Measurements from ENCODE around the gene ITPRID2.
"Not testable (repeated sequence)": the region's sequence is repeated elsewhere in the genome, so short reads cannot be mapped to it uniquely, and the experiment has no call there.

Gene ITPRID2

DNA sequence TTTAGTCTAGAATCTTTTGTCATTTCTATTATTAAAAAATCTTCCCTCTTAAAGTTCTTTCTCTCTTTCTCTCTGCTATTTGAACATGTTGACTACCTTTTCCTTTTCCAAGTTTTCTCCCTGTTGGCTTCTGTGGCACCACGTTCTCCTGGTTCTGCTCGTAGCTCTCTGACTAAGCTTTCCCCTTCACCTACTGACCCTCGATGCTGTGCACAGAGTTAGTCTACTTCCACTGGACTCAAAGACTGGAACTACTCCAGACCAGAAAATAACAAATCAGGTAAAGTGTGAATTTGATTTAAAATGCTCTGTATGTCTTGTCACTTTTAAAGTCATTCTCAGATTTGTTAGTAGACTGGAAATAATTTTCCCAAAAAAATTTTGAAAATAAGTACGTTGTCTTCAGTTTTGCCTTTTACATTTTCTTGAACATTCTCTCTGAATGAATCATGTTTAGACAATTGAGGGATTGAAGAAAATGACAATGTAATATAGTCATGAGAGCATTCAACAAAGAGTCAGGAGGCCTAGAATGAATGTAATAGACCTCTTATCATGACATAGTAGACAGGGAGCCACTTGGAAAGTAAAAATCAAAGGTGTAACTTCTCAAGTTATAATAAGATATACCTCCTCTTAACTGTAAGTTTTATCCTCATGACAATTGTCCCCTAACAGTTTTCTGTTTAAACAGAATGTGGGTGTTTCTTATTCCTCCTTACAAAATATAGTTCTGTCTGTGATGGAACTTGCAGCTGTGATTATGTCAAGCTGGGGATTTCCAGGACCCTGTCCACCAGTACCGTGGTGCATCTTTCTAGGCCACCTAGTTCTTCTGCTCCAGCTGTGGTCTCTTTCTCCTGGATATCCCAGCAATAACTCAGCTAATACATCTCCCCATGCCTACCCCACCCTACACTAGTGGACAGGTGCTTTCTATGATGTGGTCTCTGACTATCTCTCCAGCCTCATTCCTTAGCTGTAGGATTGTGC, 25.5 kb downstream of the ITPRID2 start:
- no peak for DNase-seq (ENCODE audit: low spot score)

DNA sequence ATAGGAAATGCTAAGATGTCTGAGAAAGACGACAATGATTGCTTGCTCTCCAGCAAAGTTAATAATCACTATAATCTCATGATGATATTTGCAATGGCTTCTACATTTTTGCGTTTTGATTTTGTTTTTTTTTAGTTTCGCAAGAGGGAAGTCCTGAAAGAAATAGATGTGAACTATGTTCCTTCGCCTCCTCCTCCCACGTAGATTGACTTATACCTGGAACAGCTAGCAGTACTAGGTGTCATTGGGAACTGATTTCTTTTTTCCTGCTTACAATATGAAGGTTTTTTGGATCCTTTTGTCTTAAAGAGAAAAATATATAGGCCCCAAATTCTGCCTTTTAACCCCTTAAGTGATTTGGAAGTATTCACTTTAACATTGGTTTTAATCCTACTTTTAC, 26.7 kb downstream of the ITPRID2 start:
- no peak for DNase-seq (ENCODE audit: low spot score)

DNA sequence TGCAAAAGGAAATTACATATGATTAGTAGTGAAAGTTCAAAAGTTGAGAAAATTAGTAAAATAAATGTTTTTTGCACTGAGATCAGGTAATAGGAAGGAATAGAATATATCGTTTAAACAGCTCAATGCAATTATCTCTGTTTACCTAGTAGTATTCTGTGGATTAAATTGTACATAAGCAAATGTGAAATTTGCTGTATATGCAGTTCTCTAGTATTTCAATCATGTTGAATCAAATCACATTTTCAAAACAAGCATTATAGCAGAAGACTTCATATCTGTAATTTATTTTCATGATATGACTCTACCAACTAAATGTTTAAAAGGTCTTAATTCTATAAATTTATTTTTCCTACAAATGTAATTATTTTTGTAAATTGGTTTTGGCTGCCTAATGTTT, 31.6 kb downstream of the ITPRID2 start:
- DNase-seq (ENCODE audit: low spot score), result no peak

DNA sequence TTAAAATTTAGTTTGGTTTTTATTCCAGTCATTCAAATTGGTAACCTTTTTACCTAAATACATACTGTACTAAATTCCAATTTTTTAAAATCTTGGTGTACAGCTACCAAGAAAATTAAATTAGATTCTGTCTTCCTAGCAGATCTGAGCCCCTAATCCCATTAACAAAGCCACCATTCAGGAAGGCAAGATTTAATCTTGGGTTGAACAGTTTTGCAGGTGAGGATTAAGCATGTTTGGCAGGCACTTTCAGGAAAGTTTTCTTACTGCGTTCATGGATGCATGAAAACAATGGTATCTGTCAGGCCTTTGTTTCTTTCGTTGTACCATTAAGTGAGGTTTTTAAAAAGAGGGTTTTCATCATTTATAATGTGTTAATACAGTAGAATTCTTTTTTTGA, 32.8 kb downstream of the ITPRID2 start:
- DNase-seq (ENCODE audit: low spot score), result no peak

DNA sequence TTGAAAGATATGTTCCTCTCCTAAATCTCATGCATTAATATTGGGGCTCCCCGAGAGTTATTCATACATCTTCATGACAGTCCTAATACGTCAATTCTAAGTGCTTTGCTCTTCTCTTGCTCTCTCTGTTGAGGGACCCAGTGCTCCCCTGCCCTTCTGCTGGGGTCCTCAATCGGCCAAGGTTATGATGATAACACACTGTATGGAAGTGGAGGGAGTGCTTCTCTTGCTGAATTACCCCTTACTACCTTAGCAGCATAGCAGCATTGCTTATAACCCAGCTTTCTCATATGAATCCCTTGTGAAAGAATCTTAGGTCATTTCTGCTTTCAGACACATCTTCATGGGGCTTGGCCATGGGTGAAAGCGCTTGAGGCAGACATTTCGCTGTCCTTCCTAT, 43.2 kb downstream of the ITPRID2 start:
- DNase-seq (ENCODE audit: low spot score), result no peak

DNA sequence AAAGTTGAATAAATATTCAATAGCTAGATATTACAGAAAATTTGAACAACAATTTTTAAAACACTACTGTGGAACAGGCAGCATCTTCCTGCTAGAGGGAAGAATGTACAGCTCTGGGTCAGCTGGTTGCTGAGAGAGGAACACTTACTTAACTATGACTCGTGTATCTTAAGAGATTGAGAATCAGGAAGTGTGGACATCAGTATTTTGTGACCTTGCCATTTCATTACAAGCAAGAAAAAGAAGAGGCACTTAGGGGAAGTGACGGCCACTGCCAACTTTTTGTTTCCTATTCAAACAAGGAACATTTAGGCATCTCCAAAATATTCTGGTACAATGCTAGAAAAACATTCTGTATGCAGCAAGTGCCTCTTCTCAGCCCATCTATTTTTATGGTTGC, 45.9 kb downstream of the ITPRID2 start:
- no peak for DNase-seq (ENCODE audit: low spot score)

DNA sequence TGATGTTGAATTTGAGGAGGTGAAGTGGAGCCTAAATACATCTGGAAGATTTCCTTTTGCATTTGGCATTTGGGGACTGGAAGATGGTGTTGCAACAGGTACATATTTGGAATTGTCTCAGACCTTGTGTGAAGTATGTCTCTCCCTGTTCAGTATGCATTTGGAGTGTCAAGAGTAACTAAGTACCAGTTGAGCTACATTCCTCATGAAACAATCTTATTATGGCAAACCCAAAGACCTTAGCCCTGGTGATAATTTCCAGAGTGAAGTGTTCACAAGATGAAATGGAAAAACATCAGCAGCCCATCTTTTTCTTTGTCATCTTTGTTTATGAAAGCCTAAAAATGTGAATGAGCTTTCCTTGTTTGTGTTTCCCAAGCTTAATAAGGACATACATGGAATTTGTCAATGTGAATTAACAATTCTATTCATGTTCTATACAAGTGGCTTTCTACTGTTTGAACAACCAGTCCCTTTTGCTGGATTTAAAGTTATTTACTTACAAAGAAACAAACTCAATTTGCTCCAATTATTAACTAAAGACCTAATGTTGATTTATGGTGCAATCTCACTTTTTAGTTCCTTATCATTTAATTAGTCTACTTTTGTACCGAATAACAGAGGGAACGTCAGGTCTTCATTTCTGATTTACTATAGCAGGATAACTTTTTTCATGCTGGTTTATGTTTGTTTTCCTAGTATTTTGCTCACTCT, 52.0 kb downstream of the ITPRID2 start:
- DNase-seq (ENCODE audit: low spot score), result no peak

DNA sequence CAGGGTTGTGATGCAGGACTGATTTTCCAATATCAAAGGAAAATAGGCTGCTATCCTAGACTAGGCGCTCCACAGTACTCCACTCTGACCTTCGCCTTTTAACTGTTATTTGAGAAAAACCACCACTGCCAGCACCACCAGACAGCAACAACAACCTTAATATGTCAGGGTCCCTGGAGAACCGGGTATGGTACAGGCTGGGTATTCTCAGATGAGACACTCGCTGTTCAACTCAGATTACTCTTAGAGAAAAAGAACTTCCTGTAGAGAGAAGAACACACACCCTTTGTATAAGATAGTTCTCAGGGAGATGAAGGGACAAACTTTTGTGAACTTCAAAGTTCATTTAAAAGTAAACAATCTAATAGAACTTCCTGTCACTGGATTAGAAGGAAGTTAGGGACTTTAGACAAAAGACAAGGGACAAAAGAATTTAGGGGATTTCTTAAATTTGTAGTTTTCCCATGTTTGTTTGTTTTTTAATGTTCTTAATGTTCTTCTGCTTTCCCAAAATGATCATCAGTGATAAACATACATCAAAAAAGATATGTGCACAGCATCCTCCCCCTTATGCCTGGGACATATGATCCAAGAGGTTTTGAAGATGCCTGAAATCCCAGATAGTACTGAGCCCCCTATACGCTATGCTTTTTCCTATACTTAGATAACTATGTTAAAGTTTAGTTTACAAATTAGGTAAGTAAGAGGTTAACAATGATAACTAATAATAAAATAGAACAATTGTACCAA, 52.8 kb downstream of the ITPRID2 start:
- DNase-seq (ENCODE audit: low spot score), result no peak

DNA sequence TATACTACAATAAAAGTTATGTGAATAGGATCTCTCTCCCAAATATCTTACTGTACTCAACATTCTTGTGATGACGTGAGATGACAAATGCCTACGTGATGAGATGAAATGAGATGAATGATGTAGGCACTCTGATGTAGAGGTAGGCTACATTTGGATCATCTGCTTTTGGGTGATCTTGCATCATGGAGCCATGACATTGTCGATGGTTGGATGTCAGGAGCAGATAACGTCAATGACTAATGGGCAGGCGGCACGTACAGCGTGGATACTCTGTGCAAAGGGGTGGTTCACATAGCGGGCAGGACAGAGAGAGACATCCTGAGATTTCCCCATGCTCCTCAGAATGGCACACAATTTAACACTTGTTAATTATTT, 53.4 kb downstream of the ITPRID2 start:
- no peak for DNase-seq (ENCODE audit: low spot score)

DNA sequence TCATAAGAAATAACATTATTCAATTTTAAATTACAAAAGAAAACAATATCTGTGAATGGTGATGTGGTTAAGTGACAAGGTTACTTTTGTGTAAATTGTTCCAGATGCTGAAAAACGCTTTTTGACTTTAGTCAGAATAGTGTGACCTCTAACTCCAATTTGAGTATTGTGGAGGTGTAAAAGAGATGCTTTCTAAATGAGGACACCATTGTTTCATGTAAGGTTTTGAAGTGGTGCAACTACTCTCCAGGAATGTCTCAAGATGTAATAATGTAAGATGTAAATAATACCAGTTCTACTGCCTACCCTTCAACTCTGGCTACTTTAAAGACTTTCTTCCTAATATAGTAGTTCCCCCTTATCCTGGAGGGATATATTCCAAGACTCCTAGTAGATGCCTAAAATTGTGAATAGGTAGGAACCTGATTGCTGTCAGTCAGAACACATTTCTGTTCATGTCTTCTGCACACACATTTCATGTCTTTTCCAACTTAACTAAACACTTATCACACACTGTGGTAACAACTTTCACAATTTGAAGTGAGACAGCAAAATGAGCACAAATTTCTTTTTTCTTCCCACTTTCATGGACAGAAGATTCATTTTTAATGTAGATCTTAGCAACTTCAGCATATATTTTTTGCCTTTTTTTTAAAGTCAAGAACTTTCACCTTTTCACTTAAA, 55.1 kb downstream of the ITPRID2 start:
- no peak for DNase-seq (ENCODE audit: low spot score)

DNA sequence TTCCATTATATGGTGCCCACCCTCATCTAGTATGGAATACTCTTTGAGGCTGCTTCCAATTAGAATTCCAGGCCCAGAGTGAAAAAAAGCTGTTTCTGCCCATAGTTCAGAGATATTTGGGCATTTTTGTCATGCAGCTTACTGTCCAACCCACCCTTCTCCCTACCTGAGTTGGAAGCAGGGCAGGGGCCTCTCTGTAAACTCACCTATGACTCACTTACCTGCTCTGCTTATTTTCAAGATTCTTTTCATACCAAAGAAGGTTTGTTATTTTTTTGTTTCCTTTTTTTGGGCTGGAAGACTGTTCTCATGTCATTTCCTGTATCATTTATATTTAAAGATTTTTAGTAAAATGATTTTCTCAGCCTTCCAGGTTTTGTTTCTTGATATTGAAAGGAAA, 55.7 kb downstream of the ITPRID2 start:
- DNase-seq (ENCODE audit: low spot score), result no peak

DNA sequence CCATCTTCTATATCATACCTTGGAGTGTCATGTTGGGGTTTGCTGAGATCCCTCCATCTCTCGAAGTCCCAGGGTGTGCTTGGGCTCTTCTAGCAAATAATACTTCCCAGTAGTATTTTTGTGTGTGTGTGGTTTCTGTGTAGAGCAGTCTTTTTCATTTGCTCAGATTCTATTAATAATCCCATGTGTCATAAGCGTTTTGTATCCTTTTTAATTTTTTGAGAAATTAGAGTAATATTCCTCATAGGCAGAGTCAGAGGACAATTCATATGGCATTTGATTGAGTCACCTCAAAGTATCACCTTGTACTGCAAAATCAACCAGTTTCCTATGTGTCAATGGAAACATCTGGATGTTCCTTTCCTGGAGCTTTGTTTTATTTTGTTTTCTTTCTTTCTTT, 56.7 kb downstream of the ITPRID2 start:
- DNase-seq (ENCODE audit: low spot score), result no peak

DNA sequence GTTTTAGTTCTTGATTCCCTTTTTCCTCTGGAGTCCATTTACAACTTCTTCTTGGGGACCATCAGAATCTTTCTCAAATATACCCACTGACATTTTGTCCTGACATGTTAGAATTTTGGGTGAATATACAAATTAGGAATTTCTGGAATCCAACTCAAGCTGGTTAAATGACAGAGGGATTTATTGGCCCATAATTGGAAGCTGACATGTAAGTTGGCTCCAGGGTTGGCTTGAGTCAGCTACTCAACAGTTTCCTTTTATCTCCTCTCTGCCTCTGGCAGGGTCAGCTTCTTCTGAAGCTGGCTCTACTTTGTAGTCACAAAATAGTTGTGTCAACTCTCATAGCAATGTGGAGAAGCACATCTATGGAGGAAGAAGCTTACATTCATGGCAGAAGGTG, 57.5 kb downstream of the ITPRID2 start:
- DNase-seq (ENCODE audit: low spot score), result peak; percentile 40

DNA sequence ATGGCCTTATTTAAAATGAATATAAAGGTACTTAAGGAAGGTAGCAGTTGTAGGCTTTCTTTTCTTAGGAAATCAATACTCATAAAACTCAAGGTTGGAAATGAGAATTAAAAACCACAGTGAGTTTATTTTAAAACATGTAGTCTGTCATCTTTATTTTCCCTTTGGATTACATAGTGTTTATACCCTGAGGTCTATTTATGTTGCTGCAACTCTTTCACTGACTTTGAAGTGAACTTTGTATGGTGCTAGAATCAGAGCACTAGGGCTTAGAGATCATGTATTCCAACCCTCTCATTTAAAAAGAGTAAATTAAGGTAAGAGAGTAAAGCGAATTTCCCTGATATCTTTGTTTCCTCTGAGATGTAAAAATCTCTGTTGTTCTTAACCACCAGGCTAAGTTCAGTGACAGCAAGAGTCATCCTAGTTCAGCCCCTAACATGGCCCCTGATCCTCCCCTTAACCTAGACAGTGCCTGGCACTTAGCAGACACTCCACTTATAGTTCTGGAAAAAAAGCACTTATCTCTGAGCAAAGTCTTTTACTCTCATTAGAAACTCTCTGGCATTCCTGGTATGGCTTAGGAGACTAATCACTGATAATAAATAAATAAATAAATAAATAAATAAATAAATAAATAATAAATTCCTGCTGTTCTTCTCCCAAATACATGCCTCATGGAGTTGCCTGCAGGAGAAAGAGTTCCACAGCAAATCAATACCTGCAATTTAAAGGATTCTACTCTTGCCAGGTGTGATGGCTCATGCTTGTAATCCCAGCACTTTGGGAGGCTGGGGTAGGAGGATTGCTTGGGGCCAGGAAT, 61.1 kb downstream of the ITPRID2 start:
- no peak for DNase-seq (ENCODE audit: low spot score)

DNA sequence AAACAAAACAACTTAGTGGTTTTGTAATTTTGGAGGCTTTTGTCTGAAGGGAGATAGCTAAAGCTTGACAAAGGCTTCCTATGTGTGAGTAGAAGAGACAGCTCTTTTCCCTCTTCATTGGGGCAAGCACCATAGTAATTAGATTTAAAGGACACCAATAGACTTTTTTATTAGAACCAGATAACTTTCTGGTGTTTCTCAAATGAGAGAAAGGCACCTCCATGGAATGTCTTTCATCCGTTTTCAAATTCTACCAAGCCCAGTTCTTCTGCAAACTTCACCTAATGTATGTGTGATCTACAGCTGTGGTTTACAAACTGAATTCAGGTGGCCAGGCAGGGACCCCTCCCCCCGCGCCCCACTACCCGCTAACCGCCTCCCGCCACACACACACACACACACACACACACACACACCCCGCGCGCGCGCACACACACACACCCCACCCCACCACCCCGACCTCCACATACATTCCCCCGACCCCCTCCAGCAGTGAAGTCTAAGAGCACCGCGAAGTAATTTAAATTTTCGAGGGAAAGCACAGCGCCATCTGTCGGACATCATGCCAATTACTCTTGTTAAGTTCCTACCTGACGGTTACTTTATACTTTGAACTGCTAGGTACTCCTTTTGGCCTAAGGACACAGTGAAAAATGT, 62.5 kb downstream of the ITPRID2 start:
- peak; percentile 51 for DNase-seq (ENCODE audit: low spot score)

DNA sequence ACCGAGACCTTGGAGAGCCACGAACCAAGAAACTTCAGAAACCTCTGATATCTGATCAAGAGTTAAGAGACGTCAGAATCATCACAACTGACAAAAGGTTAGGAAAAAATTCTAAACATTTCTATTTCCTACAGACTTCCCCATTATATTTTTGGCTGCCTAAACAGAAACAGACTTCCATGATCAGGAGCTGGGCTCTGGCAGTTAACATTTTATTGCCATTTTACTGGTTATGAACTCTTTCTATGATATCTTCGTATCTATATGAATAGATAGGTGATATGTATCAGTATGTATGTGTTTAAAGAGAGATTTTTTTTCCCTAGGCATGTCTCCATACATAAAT, 63.0 kb downstream of the ITPRID2 start:
- no peak for DNase-seq (ENCODE audit: low spot score)

DNA sequence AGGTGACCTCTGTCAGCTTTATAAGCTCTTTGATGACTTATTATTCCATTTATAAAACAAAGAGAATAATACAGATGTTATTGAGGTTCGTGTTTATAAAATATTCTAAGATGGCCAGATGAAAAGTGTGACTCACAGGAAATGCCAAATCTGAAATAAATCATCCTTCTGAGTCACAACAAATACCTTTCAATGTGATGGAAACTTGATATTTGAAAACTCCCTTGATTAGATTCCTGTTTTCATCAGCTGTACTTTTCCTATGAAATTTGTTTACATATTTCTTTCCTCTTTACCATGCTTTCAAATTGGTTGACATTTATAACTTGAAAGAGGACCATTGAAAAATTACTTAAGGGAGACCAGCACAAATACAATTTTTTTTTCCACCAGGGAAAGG, 63.5 kb downstream of the ITPRID2 start:
- DNase-seq (ENCODE audit: low spot score), result no peak

DNA sequence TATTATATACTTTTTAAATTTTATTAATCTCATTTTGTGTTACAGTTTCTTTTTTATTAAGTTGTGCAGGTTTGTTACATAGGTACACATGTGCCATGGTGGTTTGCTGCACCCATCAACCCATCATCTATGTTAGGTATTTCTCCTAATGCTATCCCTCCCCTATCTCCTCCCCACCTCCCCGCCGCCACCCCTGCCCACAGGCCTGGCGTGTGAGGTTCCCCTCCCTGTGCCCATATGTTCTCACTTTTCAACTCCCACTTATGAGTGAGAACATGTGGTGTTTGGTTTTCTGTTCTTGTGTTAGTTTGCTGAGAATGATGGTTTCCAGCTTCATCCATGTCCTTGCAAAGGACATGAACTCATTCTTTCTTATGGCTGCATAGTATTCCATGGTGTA, 64.3 kb downstream of the ITPRID2 start:
- DNase-seq (ENCODE audit: low spot score), result not testable (repeated sequence)

DNA sequence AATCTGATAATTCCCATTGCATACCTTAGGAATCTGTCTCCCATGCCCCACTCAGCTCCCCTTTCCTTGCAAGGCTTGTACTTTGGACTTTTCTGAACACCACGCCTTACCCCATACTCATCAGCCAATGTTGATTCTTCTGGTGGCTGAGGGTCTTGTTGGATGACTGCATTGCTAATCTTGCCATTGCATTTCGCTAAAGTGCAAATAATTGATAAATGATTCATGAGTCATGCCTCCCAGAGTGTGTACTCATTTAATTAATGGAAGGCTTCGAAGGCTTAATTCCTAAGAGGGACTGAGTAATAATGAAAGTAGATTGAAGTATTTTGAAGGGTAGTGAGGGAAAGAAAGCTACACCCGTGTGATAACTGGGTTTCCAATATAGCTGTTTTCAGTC, 66.1 kb downstream of the ITPRID2 start:
- no peak for DNase-seq (ENCODE audit: low spot score)

DNA sequence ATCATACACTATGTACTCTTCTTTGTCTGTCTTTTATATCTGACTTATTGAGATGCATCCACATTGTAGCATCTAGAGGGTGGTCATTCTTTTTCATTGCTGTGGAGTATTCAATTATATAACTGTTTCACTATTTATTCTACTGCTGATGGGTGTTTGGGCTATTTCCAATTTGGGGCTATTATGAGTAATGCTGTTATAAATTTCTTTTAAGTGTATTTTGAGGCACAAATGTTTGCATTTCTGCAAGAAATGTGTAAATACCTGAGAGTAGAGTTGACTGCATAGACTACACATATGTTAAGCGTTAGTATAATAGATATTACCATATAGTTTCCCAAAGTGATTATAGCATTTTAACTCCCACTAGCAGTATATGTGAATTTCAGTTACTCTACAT, 67.2 kb downstream of the ITPRID2 start:
- DNase-seq (ENCODE audit: low spot score), result no peak

DNA sequence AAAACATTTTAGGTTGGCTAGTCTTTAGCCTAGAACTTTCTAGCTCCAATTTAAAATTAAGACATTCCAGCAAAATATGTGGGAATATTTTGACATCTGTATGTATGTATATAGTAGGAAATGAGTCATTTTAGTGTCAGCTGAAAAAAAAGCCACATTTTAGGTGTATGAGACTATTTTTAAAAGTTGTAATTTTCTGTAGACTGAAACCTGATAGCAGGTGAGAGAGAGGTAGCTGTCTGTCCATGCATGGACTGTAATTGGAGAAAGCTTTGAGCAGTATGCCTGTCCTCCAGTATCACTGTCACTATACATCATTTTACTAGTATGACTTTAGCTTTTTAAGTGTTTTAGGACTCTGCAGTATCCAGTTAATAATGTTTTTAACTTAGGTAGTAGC, 68.0 kb downstream of the ITPRID2 start:
- DNase-seq (ENCODE audit: low spot score), result no peak

Data from AG20443 (cell line).